VCaP (cell line): ENCODE data around the gene RNF115.

Experiments
- H3K27ac ChIP-seq: fragments of 450-650 bp; 2 replicates; pipeline ENCODE4 v1.5.1; 2017
- TF ChIP-seq, protein P1 (sequence below): fragments of 450-650 bp; conservative IDR thresholded peaks from 2 replicates; pipeline ENCODE4 v1.5.1; 2017; ENCODE audit warnings: mild to moderate bottlenecking, moderate library complexity

The RNF115 gene

DNA sequence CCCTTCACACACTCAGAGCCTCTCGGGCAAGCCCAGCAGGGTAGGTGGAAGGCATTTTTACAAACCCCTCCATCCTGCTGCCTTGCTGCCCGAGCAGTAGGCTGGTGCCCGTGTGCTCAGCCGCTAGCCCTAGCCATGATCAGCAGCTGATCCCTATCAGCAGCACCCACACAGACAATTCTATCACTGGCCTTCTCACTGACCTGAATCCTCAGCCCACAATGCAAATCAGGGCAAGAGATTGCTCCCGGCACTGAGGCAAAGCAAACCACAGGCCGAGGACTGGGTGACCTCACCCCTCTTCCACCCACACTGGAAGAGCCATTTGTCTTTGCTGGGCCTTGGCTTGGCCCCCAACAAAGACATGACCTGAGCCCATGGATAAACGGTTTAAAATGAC, 115.8 kb downstream of the RNF115 start:
- TF ChIP-seq, protein P1, sequence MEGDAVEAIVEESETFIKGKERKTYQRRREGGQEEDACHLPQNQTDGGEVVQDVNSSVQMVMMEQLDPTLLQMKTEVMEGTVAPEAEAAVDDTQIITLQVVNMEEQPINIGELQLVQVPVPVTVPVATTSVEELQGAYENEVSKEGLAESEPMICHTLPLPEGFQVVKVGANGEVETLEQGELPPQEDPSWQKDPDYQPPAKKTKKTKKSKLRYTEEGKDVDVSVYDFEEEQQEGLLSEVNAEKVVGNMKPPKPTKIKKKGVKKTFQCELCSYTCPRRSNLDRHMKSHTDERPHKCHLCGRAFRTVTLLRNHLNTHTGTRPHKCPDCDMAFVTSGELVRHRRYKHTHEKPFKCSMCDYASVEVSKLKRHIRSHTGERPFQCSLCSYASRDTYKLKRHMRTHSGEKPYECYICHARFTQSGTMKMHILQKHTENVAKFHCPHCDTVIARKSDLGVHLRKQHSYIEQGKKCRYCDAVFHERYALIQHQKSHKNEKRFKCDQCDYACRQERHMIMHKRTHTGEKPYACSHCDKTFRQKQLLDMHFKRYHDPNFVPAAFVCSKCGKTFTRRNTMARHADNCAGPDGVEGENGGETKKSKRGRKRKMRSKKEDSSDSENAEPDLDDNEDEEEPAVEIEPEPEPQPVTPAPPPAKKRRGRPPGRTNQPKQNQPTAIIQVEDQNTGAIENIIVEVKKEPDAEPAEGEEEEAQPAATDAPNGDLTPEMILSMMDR, result no peak

DNA sequence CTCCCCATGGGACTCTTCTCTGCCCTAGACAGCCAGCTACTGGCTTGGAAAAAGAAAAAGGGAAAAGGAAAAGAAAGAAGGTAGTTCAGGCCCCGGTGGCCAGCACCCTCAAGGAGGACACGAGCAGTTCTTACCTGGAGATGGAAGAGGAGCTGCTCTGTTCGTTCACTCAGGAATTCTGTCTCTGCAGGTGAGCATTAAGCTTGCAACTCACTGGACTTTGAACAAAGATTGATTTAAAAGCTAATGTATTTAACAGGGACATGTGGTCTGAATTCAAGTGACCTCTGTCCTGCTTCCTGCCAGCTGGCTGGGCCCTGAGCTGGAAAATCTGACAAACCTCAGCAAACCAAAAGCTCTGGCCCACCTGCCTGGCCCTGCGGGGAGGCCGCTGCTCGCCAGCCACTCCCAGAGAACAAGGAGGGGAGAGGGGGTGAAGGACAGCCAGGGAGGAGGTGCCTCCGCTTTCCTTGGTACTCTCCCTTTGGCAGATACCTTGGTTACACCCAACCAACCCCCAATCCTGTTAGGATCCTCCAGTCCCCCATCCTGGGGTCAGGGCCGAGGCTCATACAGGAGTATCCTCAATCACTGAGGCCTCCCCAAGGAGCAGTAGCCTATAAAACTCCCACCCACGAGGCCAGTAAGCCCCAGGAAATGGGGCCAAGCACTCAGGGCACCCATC, 116.6 kb downstream of the RNF115 start, which contains the start of gene PDZK1:
TSS of gene PDZK1 (minus strand) at position 186 of the 685 bp plus-strand sequence. CDS start 19,347 bp downstream, outside the sequence.
- no peak within 1 kb of the TSS; the same call in 1 of the 2 replicates for H3K27ac ChIP-seq
- TF ChIP-seq, protein P1, result no peak

More for the DNA sequence above, 115.8 kb downstream of the RNF115 start:
- no peak overlapping the region; the same call in 1 of the 2 replicates for H3K27ac ChIP-seq

DNA sequence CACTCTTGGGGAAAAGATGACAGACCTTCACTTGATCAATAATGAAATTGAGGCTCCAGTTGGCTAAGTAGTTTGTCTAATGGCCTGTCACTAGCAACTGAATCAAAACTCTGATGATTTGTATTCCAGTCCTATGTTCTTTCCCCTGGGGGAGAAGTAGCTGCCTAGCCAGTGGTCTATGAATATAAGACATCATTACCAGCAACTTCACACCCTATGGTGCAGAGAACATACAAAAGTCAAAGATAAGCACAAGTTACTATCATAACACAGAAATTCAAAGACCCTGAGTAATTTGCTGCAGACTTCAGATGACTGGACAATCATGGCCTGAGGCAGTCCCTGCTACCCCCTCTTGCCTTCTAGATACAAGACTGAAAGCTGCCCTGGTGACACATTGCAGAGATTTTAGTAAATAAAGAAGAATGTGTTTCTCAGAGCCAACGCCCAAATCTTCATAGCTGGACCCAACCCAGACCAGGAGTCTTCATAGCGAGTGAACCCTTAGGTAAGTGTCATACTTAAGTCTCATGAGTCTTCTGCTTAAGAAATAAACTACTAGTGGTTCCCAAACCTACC, 117.7 kb downstream of the RNF115 start:
- TF ChIP-seq, protein P1, result no peak
- no peak overlapping the region for H3K27ac ChIP-seq

DNA sequence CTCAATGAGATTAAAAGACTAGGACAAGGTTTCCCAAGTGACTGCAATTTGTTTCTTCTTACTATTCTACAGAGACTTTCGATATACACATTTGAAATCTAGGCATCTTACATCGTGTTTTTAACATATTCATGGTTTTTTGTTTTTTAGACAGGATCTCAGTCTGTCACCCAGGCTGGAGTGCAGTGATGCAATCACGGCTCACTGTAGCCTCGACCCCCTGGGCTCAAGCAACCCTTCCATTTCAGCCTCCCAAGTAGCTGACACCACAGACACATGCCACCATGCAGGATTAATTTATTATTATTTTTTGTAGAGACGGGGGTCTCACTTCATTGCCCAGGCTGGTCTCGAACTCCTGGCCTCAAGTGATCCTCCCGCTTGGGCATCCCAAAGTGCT, 118.3 kb downstream of the RNF115 start:
- TF ChIP-seq, protein P1, result no peak

DNA sequence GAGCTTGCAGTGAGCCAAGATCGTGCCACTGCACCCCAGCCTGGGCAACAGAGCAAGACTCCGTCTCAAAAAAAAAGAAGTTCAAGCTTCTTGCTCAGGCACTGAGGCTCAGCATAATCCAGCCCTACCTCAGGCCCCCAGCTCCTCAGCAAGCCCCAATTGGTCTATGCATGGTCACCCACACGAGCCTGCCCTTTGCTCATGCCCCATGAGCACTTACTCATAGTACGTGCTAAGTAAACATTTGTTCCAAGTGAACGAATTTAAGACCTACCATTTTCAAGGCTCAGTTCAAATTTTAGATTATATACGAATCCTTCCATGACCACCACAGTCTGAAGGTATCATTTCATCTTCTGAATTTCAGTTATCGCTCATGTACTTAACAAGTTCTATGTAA, 121.1 kb downstream of the RNF115 start:
- TF ChIP-seq, protein P1, result no peak
- H3K27ac ChIP-seq, result no peak overlapping the region

More for the DNA sequence above, 118.3 kb downstream of the RNF115 start:
- no peak overlapping the region for H3K27ac ChIP-seq

DNA sequence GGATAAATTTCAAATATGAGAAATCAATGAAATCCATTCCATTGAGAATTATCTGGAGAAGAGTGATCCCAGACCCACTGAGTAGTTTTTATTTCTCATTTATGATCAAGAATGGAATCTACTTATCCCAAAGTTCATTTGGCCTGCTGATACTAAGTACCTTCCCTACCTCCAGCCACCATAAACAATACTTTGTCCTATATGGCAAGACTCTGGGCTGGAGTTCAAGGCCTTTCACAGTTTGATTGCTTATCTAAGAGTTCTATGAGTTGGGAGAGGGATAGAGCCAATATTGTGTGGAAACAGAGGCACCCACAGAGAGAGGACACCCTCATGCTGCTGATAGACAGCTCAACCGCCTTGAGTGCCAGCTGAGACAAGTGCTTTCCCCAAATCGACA, 121.8 kb downstream of the RNF115 start:
- TF ChIP-seq, protein P1, result no peak
- no peak overlapping the region for H3K27ac ChIP-seq

DNA sequence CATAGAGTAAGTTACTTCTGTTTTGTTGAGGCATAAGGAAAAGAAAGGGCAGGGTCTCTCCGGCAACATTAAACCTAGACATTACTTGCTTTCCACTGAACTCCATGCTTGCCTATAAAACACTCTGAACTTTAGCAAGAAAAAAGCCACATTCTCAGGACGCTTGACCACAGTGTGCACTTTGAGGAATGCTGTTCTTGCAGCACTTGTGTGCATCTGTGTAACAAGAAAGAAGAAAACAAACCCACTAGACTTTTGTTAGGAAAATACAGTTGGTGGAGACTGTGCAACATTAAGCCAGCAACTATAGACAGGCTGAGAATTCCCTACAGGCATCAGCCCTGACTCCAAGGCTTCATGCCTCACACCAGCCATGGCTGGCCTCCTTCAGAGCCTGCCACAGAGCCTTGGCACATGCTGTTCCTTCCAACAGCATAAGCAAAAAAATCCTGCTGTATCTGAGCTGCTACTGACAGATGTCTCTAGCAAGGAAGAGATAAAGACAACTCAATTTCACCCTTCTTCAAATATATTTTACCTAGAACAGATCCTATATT, 122.5 kb downstream of the RNF115 start:
- TF ChIP-seq, protein P1, result no peak
- H3K27ac ChIP-seq, result no peak overlapping the region
